ENCODE results near the gene AFF3. TPM values are rescaled to one million over a fixed set of nuclear protein-coding genes. Genes with fewer than 3 reads are reported as not detected.

AFF3 gene
- total RNA-seq, 1 donor from 2014 or later: 44.6 TPM

- Histone ChIP-seq H3K27me3 (no peaks in the 10 kb centered on the region), H3K36me3 (no peaks in the 10 kb centered on the region), H3K4me1 (no peaks in the 10 kb centered on the region), H3K4me3 (no peak overlapping the region), H3K9me3 (no peaks in the 10 kb centered on the region), H3K27ac (no peak overlapping the region)
- TF ChIP-seq, protein P1, sequence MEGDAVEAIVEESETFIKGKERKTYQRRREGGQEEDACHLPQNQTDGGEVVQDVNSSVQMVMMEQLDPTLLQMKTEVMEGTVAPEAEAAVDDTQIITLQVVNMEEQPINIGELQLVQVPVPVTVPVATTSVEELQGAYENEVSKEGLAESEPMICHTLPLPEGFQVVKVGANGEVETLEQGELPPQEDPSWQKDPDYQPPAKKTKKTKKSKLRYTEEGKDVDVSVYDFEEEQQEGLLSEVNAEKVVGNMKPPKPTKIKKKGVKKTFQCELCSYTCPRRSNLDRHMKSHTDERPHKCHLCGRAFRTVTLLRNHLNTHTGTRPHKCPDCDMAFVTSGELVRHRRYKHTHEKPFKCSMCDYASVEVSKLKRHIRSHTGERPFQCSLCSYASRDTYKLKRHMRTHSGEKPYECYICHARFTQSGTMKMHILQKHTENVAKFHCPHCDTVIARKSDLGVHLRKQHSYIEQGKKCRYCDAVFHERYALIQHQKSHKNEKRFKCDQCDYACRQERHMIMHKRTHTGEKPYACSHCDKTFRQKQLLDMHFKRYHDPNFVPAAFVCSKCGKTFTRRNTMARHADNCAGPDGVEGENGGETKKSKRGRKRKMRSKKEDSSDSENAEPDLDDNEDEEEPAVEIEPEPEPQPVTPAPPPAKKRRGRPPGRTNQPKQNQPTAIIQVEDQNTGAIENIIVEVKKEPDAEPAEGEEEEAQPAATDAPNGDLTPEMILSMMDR (IDR thresholded peaks at IDR 0.05): no peak
- DNase-seq: no peak
- intact Hi-C loops (cut with DNase I): no loop called here
- ATAC-seq: no peak
Measured at GRCh38 chr2:99700482-99701398, 441.6 kb downstream of the AFF3 start.

GRCh38 chr2:99698896-99699295 is 443.5 kb downstream of the AFF3 start:
- H3K9me3 ChIP-seq: no peaks in the 10 kb centered on the region
- no peak overlapping the region for H3K4me3 ChIP-seq
- intact Hi-C loops (cut with DNase I): no loop called here
- no peaks in the 10 kb centered on the region for H3K27me3 ChIP-seq
- no peaks in the 10 kb centered on the region for H3K36me3 ChIP-seq
- DNase-seq: no peak
- H3K27ac ChIP-seq: no peak overlapping the region
- TF ChIP-seq, protein P1 (IDR thresholded peaks at IDR 0.05): no peak
- H3K4me1 ChIP-seq: no peaks in the 10 kb centered on the region
- no peak for ATAC-seq

DNA sequence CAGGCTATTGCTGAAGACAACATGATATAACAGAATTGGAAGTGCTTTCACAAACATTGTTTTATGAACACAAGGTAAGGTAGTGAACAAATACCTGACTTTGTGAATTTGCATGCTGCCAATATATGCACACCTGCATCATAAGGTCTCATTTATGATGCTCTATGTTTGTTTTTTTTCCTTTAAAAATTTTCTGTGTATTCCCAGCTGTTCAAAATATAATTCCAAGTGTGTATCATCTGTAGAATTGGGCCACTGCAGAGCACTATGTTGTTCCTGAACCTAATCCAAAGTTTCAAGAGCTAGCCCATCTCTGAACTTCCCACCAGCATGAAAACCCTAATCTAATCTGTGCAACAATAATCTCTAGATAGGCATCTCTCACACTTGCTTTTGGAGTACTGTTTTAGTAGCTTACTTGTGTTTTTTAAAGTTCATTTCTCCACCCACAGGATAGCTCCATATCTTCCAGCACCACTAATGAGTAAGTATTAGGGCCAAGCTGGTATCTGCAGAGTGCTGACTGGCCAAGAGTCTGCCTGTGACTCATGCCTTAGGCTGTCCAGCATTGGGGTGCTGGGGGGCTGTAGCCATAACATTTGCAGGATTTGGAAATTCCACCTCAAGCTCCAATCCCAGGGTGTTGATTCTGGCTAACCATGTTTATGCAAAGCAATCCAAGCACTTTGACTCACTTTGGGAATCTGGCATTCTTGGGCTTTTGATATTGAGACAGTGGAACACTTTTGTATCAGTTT is 444.4 kb downstream of the AFF3 start:
- no peaks in the 10 kb centered on the region for H3K9me3 ChIP-seq
- DNase-seq (no peak), ATAC-seq (peak; percentile 44)
- no peaks in the 10 kb centered on the region for H3K27me3 ChIP-seq
- no peak overlapping the region for H3K4me3 ChIP-seq
- no peaks in the 10 kb centered on the region for H3K36me3 ChIP-seq
- H3K4me1 ChIP-seq: no peaks in the 10 kb centered on the region
- TF ChIP-seq, protein P1 (IDR thresholded peaks at IDR 0.05): no peak
- intact Hi-C loops (cut with DNase I): no loop called here
- no peak overlapping the region for H3K27ac ChIP-seq

DNA sequence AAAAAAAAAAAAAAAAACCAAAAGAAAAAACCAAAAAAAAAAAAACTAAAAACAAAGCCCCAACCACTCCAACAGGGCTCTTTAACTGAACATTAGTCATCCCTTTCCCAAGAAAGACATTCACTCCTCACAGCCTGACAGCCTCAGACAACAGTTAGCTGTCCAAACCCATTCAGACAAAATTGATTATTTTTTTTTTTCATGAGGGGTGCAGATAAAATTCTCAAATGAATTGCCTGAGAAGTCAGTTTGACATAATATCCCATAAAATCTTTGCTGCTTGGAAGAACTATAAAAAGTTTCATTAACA is 446.5 kb downstream of the AFF3 start:
- intact Hi-C loops (cut with DNase I): no loop called here
- H3K36me3 ChIP-seq: no peaks in the 10 kb centered on the region
- no peaks in the 10 kb centered on the region for H3K27me3 ChIP-seq
- DNase-seq (no peak), ATAC-seq (no peak)
- H3K9me3 ChIP-seq: no peaks in the 10 kb centered on the region
- H3K4me3 ChIP-seq: no peak overlapping the region
- peaks cover 7% of the 10 kb centered on the region for H3K4me1 ChIP-seq
- TF ChIP-seq, protein P1 (IDR thresholded peaks at IDR 0.05): no peak
- H3K27ac ChIP-seq: no peak overlapping the region

- Histone ChIP-seq H3K4me1 (peaks cover 7% of the 10 kb centered on the region), H3K4me3 (no peak overlapping the region), H3K36me3 (no peaks in the 10 kb centered on the region), H3K27me3 (no peaks in the 10 kb centered on the region), H3K27ac (no peak overlapping the region), H3K9me3 (no peaks in the 10 kb centered on the region)
- no peak for DNase-seq
- TF ChIP-seq, protein P1 (IDR thresholded peaks at IDR 0.05): no peak
- ATAC-seq: no peak
- intact Hi-C loops (cut with DNase I): no loop called here
Measured at GRCh38 chr2:99695130-99695943, 447.1 kb downstream of the AFF3 start.
